NCI-H128 (cell line): ENCODE results near the gene ESR1.

Source experiments
- DNase-seq: peaks from one replicate; lab custom pipeline; 2025; ENCODE audit not compliant: unreplicated experiment; lab: John Stamatoyannopoulos, UW

ESR1 gene

DNA sequence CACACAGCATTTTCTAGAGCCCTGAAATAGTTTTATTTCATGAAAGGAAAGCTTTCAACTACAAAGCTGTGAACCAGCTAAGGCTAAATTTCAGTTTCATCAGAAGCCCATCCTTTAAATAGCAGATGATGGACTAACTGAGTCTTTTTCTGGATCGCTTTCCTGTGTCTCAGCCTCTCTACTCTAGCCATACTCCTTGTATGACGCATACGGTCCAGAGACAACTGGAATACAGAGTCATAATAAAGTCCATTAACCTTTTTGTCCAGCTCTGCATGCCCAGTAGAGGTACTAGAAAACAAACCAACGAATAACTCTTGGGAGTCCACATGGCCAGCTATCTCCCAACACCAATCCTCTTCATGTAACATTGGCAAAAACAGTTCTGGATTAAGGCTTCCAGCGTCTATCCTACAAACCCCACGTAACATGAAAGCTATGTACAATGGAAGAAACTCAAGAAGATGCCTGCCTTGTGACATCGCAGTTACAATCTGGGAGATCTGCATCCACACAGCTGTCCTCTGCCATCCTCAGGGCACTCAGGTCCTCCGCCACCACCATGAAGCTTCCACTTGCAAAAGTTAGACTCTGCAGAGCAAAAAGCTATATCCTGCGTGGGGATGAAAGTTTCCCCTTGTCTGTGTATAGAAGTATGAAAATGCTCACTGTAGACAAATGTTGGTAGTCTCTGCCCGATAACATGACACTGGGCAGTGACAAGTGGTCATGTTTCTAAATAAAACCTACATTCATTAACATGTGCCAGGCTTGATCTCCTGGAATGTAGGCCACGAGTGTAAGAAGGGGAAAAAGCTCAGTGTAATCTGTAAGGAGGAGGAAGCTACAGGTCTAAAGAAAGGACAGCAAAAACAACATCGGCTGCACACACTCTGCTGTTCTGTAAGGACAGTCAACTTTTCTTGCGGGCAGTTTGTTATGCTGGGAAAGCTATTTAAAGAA is 360.4 kb downstream of the ESR1 start:
- DNase-seq = no peak

- no peak for DNase-seq
Measured at GRCh38 chr6:152170313-152170701, 362.8 kb downstream of the ESR1 start.

GRCh38 chr6:152170702-152171667 is 363.5 kb downstream of the ESR1 start:
- no peak for DNase-seq

- no peak for DNase-seq
Measured at GRCh38 chr6:152173321-152173720, 365.8 kb downstream of the ESR1 start.

GRCh38 chr6:152173957-152174356 is 366.5 kb downstream of the ESR1 start:
- DNase-seq = no peak

DNA sequence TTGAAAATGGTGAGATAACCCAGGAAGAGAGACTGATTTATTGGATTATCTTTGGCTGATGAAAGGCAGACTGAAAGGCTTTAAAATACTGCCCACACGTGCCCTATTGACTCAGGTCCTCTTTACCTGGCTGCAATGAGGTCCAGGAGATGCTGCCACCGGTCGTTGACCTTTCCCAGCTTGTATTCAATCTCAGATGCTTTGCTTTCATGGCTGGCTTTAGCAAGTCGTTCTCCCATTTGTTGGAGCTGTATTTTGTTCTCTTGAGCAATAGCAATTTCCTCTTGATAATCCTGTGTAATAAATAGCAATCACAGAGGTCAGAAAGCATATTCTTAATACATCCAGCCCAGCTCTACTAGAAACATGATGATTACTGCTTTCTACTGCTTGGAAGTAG is 368.8 kb downstream of the ESR1 start:
- DNase-seq = no peak
